GM18520 (cell line): ENCODE results near the gene VEZT.
"Not testable (repeated sequence)": the region's sequence is repeated elsewhere in the genome, so short reads cannot be mapped to it uniquely, and the experiment has no call there.

Experiments used
- ATAC-seq: cut with Tn5 transposase; IDR thresholded peaks from one replicate; pipeline ENCODE4 v1.9.1; 2021; ENCODE audit not compliant: unreplicated experiment

Gene VEZT

DNA sequence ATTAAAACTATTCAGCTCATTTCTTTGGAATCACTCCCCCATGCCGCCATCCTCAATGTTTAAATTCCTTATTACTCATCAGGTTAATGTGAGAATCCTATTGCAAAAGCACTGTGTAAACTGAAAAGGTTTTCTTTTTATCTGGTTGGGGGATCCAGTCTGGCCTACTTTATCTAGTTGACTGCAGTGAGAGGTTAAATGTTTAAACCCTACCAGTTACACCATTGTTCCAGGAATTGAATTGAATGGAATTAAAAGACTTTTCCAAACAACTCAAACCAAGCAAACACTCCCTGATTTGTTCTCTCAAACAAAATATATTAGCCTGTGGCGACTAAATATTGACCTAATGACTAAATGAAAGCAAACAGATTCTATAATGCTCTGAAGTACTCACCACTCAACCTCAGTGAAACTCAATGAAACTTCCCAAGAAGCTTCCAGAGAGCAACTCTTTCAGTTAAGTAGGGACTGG lies 100.5 kb downstream of the VEZT start:
- no peak for ATAC-seq

DNA sequence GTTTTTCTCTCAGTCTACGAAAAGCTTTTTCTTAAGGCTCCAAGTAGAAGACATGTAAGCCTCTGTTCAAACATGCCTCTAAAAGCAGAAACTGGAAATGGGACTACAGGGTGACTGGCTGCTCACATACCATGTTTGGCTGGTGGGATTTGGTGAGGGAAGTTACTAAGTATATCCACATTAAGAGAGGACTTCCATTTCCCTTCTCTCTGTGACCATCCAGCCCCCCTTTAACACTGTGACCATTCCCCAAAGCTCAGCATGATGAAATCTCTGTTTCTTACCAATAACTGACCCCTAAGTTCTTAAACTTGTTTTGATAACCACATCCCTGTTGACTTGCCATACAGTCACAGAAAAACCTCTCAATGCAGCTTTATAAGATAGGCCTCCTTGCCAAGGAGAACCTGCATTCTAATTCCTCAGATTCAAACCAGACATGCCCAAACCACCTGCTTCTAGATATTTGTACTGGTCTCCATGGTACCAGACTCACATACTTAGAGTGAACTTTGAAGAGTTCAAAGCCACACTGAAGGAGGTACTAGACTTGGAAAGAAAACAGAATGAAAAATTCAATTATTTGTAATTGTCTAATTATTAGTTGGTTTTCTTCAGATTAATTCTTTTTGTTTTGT lies 102.2 kb downstream of the VEZT start:
- no peak for ATAC-seq

DNA sequence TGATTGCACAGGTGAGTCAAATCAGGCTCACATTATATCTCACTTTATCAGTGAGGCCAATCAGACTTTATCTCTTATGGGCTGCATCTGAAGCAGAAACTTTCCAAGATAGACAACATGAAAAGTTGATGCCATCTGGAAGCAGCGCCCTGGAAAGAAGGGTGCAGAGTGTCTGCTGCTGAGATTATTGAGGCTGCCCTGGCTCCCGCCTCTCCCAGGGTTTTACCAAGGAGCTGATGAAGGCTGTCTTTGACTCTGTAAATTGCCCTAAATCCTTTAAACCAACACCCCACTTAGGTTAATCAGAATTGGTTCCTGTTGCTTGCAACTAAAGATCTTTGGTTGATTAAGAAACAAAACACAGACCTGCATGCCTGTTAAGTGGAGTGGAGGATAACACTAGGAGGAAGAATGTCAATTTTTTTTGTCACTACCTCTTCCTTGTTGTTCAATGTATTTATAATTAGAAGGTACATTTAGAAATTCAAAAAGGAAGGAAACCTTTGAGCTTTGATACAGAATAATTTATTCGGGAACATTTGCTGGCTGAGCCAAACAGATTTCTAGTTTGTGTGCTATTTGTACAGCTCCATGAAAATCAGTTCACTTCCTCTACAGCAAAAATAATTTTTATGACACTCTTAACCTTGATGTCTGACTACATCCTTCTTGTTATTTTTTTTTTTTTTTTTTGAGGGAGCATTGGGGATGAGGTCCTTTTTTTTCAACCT lies 104.1 kb downstream of the VEZT start:
- no peak for ATAC-seq

DNA sequence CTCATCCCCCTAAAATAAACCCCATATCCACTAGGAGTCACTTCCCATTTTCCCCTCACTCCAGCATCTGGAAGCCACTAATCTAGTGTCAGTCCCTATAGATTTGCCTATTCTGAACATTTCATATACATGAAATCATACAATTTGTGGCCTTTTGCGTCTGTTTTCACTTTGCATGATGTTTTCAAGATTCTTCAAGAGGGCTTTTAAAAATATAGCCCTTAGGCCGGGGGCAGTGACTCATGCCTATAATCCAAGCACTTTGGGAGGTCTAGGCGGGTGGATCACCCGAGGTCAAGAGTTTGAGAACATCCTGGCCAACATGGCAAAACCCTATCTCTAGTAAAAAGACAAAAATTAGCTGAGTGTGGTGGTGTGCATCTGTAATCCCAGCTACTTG lies 104.7 kb downstream of the VEZT start:
- ATAC-seq = no peak

DNA sequence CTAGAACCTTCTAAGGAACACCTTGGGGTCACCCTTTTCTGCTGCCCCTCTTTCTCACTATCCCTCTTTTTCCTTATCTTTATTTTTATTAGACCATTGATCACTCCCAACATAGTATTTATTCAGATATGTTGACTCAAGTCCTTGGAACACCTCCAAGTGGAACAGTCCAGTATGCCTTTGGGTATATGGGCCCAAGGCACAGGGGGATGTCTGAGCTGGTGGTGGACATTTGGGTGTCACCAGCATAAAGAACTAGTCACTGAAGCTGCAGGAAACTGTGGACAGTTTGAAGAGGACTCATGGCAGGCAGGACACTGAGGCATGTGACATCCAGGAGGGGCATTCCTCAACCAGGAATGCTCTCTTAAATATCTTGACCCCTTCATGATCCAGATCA lies 105.6 kb downstream of the VEZT start:
- ATAC-seq = no peak

DNA sequence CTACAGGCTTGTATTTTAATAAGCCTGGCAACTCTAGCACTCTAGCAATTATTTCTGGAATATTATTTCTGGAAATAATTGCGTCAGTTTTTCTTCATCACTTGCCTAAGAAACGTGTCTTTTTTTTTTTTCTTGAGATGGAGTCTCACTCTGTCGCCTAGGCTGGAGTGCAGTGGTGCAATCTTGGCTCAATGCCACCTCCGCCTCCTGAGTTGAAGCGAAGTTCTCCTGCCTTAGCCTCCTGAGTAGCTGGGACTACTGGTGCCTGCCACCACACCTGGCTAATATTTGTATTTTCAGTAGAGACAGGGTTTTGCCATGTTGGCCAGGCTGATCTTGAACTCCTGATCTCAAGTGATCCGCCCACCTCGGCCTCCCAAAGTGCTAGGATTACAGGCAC lies 106.6 kb downstream of the VEZT start:
- ATAC-seq = not testable (repeated sequence)

DNA sequence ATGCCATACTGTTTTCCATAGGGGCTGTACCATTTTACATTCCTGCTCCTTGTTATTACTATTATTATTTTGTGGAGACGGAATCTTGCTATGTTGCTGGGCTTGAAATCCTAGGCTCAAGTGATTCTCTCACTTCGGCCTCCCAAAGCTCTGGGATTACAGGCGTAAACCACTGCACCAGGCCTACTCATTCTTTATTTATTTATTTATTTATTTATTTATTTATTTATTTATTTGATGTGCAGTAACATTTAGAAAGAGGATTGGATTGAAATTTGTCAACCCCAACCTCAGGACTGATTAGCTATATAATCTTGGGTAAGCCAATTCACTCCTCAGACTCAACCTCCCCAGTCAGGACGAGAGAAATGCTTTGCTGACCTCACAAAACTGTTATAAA lies 107.9 kb downstream of the VEZT start:
- ATAC-seq = no peak

DNA sequence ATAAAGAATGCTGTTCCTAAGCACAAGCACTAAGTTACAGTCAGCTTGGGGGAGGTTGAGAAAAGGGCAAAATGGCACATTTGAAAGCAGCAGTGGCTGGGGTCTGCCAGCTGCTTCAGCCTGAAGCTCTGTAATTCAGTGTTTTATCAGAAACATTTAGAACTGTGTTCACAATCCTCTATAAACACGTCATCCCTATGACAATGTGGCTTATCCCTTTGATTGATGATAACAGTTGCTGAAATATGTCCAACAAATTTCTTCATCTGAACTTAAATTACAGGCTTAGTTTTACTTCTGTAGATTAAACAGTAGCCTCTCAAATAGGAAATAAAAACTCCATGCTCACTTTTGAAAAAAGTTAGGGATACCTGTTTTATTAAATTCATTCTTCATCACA lies 108.8 kb downstream of the VEZT start:
- ATAC-seq = no peak

DNA sequence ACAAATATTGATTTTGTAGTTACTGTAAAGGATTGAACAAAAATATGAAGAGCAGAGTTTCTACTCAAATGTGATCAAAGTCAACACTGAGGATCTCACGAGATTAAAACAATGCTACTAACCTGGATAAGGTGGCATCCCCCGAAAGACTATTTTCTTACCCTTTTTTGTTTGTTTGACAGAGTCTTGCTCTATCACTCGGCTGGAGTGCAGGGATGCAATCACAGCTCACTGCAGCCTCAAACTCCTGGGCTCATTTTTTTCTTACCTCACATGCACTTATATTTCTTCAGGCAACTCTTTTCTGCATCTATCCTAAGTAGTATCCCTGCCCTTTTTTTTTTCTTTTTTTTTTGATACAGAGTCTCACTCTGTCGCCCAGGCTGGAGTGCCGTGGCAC lies 109.2 kb downstream of the VEZT start:
- no peak for ATAC-seq

DNA sequence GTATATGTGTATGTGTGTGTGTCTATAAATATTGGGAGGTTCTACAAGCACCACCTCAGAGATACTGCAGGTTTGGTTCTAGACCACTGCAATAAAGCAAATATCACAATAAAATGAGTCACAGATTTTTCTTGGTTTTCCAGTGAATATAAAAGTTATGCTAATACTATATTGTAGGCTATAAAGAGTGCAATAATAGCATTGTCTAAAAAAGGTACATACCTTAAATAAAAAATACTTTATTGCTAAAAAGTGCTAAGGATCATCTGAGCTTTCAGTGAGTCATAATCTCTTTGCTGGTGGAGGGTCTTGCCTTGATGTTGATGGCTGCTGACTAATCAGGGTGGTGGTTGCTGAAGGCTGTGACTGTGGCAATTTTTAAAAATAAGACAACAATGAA lies 111.1 kb downstream of the VEZT start:
- no peak for ATAC-seq

DNA sequence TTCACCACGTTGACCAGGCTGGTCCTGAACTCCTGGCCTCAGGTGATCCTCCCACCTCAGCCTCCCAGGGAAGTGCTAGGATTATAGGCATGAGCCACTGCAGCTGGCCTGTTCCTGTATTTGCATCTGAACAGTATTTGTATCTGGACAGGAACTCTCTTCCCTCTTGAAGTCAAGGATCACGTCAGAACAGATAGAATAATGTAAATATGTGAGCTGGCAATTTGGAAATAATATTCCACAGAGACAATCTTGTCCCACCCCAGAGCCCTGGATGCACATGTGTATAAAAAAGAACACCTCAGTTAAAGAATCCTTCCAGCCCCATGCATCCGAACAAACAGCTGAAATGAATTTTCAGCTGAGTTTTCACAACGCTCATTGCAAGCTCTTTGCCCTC lies 118.3 kb downstream of the VEZT start:
- ATAC-seq = no peak

DNA sequence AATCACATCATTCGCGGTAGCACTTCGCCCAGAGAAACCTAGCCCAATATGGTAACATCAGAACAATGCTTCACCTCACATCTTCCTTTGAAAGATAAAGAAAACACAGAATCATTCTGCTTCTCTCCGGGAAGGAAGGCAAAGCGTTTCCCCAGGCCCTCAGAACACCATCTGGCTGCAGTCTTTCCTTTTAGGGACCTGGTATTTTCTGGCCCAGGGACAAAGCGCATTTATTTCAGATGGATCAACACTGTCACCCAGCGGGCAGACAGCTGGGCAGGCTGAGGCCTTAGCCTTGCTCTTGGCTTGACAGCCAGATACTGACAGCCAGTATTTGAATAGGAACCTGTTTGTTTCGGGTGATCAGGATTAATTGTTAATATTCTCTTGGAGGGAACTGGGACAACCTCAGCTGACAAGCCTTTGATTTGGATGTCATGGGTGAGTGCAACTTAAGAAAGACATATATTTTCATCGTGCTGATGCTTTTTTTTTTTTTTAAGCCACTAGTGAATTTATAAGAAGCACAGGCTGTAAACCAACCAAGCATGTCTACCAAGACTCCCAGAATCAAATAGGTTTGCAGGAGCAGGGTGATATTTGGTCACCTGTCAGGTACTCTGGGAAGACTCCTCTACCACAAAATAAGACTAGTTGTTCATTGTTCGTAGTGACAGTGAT lies 118.9 kb downstream of the VEZT start:
- ATAC-seq = no peak

DNA sequence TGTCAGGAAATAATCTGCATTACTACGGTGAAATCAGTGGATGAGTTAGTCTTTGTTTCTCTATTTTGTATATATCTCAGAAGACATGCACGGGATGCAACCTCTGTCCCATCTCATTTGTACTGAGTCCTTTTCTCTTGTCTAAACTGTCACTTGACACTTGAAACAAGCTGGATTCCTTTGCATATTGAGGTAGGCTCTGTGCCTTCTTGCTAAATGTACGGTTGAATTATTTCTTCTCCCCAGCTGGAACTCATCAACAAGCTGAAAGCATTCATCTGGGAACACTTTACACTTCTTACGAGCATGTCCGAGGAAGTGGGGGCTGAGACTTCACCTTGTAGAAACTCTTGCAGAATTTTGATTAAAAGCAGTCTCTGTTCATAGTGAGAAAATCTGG lies 119.5 kb downstream of the VEZT start:
- no peak for ATAC-seq

DNA sequence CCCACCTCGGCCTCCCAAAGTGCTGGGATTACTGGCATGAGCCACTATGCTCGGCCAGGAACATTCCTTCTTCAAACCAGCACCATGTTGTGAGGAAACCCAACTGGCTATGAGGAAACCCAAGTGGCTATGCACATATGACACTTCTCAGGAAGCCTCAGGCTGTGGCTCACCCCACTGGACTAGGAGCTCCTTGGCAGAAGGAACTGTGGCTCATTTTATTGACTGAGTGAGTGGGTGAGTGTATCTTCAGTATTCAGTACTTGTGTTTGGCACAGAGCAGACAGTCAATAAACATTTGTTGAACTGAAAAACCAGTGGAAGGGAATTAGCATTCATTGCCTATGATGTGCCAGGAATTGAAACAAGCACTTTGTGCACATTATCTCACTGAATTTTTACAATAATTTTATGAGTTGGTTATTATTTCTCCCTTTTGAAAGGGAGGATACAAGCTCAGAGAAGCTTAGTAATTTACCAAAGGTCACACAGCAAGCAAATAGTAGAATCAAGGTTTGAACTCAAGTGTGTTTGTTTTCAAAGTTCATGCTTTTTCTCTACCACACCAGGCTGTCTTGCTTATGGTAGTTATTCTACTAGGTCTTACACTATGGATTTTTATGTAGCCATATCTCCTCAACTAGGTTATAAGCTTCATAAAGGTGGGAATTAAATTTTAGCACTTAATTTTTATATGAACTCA lies 121.6 kb downstream of the VEZT start:
- ATAC-seq = no peak

DNA sequence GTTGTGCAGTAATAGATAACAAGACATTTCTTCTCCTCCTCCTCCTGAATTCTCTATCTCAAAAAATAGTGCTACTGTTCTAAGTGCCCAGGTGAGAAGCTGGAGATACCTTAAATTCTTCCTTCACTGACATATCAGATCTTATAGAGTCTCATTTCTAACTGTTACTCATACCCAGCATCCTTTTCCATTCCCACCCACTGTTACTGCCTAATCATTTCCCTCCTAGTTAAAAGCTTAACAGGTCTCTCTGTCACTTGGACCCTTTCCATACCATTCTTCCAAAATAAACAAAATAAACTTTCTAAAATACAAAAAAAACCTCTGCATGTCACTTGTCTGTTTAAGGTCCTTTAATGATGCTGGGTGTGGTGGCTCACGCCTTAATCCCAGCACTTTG lies 124.4 kb downstream of the VEZT start:
- ATAC-seq = no peak

DNA sequence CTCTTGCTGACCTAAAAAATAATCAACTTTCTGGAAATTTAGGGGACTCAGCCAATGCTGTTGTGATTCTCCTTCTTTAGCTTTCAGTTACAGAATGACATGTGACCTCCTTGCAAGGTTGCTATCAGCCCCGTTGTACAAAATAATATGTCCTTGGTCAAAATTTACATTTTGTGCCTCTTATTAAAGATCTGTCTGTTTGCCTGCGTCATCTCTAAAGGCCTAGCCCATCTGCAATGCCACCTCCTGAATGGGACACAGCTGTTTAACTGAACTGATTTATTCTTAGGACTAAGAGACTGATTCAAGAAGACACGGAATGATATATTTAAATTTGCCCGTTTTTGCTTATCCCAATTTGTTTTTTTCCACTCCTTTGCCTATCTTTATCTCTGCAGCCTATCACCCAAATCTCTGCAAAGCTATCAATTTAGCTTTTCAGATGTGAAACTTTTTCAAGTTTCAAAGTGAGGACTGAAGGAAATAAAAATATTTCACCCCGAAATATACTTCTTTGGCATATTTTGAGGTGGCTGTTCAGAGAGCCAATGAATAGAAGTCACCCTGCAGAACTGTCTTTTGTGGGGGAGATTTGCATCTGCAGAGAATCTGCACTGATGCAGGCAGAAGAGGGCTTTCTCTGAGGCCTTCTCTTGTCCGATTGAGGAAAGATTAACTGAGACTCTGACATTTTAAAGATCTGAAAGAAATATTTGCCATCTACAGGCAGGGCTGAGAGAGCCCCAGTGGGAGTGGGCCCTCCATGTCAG lies 126.0 kb downstream of the VEZT start:
- no peak for ATAC-seq

DNA sequence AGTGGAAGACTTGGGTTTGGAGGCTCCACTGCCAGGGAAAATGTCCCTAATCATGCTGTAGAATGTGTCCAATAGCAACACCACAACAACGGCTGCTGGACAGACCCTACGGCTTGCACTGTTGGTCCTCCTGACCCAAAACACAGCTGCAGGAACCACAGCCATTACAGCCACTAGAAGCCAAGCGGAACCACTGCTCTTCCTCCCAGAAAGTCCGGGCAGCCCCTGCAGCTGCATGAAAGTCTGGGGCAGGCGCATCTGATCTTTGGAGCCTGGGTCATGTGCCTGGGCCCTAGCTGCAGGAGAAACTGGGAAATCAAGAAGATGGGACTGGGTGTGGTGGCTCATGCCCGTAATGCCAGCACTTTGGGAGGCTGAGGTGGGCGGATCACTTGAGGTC lies 131.7 kb downstream of the VEZT start:
- no peak for ATAC-seq

DNA sequence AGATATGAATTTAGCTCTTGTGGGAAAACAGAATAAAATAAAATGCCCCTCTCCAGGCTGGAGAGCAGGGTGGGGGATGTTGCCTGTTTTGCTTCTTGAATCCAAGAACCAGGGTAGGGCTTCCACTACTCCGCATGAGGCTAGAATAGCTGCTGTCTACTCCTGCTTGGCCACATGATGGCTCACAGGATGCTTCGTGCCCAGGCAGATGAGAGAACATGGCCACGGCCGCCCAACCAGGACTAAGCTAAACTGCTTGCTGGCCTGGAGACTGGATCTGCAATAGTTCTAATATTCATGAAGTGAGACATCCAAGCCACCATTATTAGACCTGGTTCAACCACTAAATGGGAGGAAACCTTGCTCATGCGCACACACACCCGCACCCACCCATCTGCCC lies 134.1 kb downstream of the VEZT start:
- no peak for ATAC-seq
